Measurements from ENCODE around the gene DLG2.

- TF ChIP-seq CTCF (conservative IDR thresholded peaks at IDR 0.05 in 1 of 2, IDR thresholded peaks at IDR 0.05 in 1 of 2; ENCODE audit: extremely low read depth in 1 of 2, insufficient read depth in 1 of 2, low read depth in 1 of 2, low read length in 2 of 2), result no peak
- no peak for TF ChIP-seq EZH2 (IDR thresholded peaks at IDR 0.05; ENCODE audit: borderline replicate concordance, low read length)
Measured at GRCh38 chr11:84247926-84248325, 1379.2 kb downstream of the DLG2 start.
